Stimulated activated CD8-positive, alpha-beta memory T cell treated with anti-CD3 and anti-CD28 coated beads, Interleukin-12 subunit alpha, Interleukin-12 subunit beta, amount 100 ng/mL, for 24 hours (primary cell): ENCODE data around the gene ART3.

Source experiments
- DNase-seq: peaks from one replicate; pipeline ENCODE4 v3.0.0-alpha.2; 2020; ENCODE audit errors: extremely low read depth

ART3 gene

GRCh38 chr4:76067652-76068286 is 6.7 kb upstream of the ART3 start:
- peak; percentile 39 for DNase-seq

GRCh38 chr4:76072760-76073159 is 1.7 kb upstream of the ART3 start:
- DNase-seq, result no peak

- DNase-seq, result no peak
Measured at GRCh38 chr4:76074993-76075600, 588 bp downstream of the ART3 start.

- no peak for DNase-seq
Measured at GRCh38 chr4:76078033-76078613, 3.6 kb downstream of the ART3 start.

GRCh38 chr4:76083386-76083988 is 9.0 kb downstream of the ART3 start:
- DNase-seq, result no peak

- DNase-seq, result no peak
Measured at GRCh38 chr4:76084542-76084941, 10.0 kb downstream of the ART3 start.

GRCh38 chr4:76087007-76087769 is 12.7 kb downstream of the ART3 start:
- DNase-seq, result no peak

- no peak for DNase-seq
Measured at GRCh38 chr4:76088719-76089118, 14.2 kb downstream of the ART3 start.

- DNase-seq, result no peak
Measured at GRCh38 chr4:76090241-76090691, 15.8 kb downstream of the ART3 start.

GRCh38 chr4:76091052-76091451 is 16.5 kb downstream of the ART3 start:
- no peak for DNase-seq

GRCh38 chr4:76095568-76095967 is 21.1 kb downstream of the ART3 start:
- no peak for DNase-seq

- no peak for DNase-seq
Measured at GRCh38 chr4:76096076-76096475, 21.6 kb downstream of the ART3 start.

GRCh38 chr4:76105652-76106051 is 31.1 kb downstream of the ART3 start:
- no peak for DNase-seq

GRCh38 chr4:76106442-76106841 is 31.9 kb downstream of the ART3 start:
- DNase-seq, result no peak

GRCh38 chr4:76108467-76109181 is 34.1 kb downstream of the ART3 start:
- no peak for DNase-seq

GRCh38 chr4:76116821-76117220 is 42.3 kb downstream of the ART3 start:
- no peak for DNase-seq

- no peak for DNase-seq
Measured at GRCh38 chr4:76117536-76117935, 43.0 kb downstream of the ART3 start.

GRCh38 chr4:76120199-76120598 is 45.7 kb downstream of the ART3 start:
- DNase-seq, result no peak

GRCh38 chr4:76125816-76126215 is 51.3 kb downstream of the ART3 start:
- no peak for DNase-seq

GRCh38 chr4:76127754-76128153 is 53.2 kb downstream of the ART3 start:
- DNase-seq, result no peak

- DNase-seq, result no peak
Measured at GRCh38 chr4:76141241-76141640, 66.7 kb downstream of the ART3 start.

GRCh38 chr4:76144546-76144945 is 70.0 kb downstream of the ART3 start:
- no peak for DNase-seq
